Activated CD4-positive, alpha-beta T cell treated with anti-CD3 and anti-CD28 coated beads for 1 hour (primary cell): Measurements from ENCODE around the gene PPP1R37.

Source experiments
- DNase-seq: peaks from one replicate; pipeline ENCODE4 v3.0.0-alpha.2; 2020

Gene PPP1R37

DNA sequence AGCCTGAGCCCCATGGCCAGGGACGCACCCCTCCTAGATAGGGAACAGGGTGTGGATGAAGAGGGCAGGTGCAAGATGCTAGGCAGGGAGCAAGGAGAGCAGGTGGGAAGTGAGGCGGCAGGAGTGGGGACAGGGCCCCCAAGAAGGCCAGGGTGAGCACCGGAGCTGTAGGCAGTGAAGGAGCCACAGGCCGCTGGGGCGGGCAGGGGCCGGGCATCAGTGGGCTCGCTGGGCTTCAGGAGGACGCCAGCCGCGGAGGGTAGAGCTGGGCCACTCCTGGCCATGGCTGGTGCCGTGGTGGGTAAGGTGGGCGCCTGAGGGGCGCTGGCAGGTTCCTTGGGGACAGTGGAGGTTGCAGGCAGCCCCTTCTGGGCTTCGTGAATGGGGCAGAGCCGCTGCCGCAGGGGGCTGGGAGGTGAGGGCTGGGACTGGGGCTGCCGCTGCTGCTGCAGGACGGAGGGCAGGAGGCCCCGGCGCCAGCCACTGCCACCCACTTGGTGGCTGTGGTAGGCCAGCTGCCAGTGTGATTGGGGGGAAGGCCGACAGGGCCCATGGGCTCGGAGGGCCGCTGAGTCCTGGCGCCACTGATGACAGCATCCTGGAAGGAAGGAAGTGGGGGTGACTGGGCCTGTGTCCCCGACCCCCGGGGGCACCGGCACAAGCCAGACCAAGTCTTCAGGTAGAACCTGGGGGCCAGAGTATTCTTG, 65.7 kb downstream of the PPP1R37 start:
- no peak for DNase-seq

DNA sequence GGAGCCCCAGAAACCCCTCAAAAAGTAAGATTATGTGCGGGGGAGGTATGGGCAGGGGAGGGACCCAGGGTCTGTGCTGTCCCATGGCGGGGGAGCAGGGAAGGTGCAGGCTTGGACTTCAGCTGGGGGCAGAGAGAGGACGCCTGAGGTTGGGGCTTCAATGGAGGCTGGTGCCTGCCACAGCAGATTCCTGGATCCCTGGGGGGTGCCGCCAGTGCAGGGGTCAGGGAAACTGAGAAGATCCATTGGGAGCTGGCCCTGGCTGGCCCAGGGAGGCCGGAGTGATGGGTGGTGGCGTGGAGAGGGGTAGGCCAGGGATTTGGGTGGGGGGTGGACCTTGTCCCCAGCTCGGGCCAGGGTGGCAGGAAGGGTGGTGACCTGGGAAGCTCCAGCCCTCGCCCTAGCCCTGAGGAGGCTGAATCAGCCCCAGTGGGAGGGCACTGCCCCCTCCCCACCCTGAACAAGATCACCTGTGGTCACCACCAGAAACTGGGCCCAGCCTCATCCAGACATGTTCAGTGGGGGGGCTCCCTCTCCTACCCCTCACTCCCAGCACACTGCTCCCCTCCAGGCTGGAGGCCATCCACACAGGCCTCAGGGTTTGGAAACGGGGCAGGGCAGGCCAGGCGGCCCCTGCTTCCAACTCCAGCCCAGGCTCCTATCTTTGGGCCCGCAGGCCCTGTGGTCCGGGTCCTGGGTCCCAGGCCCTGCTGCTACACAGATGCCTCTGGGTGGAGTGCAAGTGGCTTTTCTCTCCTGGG, 66.4 kb downstream of the PPP1R37 start:
- DNase-seq: no peak

DNA sequence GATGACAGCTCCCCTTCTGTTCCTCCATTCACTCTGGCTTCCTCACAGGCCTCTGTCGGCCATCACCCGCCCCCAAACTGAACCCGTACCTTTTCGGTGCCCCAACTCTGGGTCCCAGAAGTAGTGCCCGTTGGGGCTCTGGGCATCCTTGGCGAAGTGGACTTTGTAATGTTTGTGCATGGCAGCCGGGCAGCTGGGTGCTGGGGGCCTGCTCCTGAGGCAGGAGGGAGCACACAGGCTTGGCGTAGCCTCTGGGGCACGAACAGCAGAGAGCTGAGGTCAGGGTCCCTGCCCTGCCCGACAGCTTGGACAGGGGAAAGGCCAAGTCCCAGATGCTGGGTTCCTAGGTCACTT, 67.0 kb downstream of the PPP1R37 start:
- no peak for DNase-seq

DNA sequence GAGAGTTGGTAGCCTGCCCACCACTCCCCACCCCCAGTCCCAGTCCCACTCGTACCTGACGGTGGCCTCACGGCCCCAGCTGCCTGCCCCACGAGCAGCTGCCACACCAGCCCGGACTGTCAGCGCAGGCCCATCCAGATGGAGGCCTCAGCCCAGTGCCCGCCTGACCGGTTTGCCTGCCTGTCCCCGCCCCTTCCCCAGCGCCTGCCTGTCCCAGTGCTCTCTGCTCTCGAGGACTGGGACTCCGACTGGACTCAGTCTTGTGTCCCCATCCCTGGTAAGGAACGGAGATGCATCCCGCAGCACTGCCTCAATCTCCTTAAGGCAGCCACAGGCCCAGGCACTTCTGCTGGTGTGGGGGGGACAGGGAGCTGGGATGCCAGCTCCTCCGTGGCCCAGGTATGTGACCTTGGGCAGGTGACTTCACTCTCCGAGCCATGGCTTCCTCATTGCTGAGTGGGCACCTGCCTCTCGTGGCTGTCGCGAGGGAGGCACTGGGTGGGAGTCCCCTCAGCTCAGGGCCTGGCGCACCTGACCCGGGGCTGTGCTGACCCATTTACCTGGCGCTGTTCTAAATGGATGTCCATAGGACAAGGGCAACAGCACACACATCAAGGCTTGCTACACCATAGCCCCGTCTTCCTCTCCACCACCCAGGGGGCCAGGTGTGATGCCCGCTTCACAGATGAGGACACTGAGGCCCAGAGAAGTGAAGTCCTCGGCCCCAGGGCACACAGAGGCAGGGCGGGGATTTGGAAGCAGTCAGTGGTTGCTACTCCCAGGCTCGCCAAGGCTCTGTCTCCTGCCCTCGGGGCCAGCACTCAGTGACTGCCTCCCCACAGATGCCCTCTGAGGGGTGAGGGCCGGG, 68.1 kb downstream of the PPP1R37 start, which contains the start of gene NKPD1:
Gene NKPD1 (minus strand): TSS at position 113 of the 868 bp plus-strand sequence. CDS start 832 bp downstream, outside the sequence.
- no peak for DNase-seq

- DNase-seq: no peak
Observed at GRCh38 chr19:45161738-45162607, 69.0 kb downstream of the PPP1R37 start.

DNA sequence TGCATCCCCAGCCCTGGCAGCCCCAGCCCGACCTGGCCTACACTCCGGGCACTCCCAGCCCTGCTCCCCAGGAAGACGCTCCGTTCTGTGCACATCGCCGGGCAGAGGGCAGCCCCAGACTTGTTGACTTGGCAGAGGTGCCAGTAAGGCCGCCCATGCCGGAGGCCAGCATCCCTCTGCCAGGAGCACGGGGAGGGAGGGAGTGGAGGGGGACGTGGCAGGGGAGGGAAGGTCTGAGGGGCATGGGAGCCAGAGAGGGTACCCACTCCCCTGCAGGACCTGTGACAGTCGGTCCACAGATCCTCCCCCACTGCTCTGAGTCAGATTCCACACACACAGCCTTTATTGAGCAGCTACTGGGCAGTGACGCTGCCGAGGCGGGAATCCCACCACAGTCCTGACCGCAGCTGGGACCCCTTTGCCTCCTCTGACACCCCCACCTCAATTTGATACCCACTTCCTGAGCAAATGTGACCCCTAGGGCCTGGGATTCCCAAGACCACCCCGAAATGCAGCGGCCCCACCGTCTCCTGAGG, 69.7 kb downstream of the PPP1R37 start:
- DNase-seq: no peak

DNA sequence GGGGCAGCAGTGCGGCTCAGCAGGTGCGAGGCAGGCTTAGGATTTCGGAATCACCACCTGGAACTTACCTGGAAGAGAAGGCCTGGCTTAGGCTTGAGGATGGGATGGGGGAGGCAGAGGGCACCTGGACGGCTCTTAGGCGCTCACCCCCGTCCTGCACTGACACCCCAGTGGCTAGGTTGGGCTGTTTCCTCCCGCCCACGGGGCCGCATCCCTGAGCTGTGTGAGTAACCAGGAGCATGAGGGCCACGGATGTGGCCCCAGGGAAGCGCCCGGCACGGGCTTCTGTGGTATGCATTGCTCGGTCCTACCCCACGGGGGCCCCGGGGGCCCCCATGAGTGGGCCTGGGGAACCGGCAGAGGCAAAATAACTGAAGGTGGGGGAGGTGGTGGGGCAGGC, 70.2 kb downstream of the PPP1R37 start:
- DNase-seq: no peak

- no peak for DNase-seq
Observed at GRCh38 chr19:45163751-45164460, 70.9 kb downstream of the PPP1R37 start.

- no peak for DNase-seq
Observed at GRCh38 chr19:45164577-45165335, 71.8 kb downstream of the PPP1R37 start.

- DNase-seq: no peak
Observed at GRCh38 chr19:45166723-45167252, 73.8 kb downstream of the PPP1R37 start.

DNA sequence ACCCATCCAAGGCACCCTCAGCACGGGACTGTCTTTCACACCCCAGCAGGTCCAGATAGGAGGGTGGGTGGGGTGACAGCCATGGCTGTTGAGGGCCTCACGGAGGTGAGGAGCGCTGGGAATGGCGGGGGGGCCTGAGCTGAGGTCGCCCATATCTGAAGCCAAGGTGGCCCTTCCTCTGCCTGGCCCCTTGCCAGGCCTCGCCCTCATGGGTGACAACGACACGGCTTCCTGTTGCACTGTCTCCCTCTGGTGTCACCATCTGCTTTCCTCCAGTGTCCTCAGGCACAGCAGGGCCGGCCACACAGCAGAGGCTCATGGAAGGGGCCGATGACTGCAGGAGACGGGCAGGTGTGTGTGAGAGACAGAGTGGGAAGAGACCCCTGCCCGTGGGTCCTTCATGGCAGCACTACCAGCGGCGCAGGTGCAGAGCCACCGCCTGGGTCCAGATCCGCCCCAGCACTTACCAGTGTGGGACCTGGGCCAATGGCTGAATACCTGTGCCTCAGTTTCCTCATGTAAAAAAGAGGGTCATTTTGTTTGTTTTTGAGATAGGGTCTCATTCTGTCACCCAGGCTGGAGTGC, 75.9 kb downstream of the PPP1R37 start:
- no peak for DNase-seq

GRCh38 chr19:45169602-45170001, 76.6 kb downstream of the PPP1R37 start:
- DNase-seq: no peak

DNA sequence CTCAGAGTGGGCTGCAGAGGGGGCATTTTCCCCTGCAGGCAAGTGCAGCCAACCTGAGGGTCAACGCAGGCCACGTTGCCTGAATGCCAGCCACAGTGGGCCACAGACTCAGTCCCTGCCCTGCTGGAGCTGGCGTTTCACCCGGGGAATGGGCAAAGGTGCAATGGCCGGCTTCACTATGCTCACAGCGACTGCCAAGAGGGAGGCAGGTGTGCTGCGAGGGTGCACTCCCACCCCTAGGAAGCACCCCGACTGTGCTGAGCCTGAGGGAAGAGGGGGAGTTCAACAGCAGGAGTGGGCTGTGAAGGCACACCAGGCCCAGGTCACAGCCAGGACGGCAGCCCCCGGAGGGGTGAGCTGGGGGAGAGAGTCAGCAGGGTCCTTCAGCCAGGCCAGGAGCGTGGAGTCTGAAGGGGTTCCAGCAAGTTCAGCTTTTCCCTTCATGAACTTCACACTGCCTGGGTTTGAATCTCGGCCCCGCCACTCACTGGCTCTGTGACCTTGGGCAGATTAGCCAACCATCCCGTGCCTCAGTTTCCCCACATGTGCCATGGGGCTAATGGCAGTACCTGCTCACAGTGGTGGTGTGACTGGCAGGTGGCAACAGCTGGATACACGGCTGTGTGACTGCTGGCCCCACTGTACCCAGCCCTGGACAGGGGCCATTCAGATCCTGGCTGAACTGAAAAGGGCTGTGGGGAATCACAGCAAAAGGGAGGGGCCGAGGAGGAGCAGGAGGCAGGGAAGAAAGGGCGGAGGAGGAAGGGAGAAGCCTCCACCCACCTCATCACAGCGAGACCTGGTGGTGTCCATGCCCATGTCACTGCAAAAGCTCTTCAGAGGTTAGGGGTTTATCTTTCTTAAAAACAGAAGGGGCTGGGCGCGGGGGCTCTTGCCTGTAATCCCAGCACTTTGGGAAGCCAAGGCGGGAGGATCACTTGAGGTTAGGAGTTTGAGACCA, 77.4 kb downstream of the PPP1R37 start:
- DNase-seq: no peak

GRCh38 chr19:45171211-45171623, 78.2 kb downstream of the PPP1R37 start:
- DNase-seq: no peak

DNA sequence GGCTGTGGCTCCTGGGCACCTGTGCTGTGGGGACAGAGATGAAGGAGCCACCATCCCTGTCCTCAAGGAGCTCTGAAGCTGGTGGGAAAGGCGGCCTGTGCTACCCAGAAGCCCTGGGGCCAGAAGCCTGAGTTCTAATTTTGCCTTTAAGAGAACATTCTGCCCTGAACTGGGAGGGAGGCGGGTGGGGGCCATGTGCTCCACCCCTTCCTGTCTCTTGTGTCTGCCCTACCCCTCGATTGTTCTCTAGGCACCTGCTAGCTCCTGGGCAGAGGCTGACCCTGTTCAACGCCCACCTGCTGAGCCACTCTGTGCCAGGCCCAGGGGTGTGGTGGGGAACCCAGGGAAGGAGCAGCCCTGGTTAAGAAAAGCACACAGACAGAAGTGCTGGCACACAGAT, 79.2 kb downstream of the PPP1R37 start:
- no peak for DNase-seq

GRCh38 chr19:45172611-45173208, 79.7 kb downstream of the PPP1R37 start:
- no peak for DNase-seq

DNA sequence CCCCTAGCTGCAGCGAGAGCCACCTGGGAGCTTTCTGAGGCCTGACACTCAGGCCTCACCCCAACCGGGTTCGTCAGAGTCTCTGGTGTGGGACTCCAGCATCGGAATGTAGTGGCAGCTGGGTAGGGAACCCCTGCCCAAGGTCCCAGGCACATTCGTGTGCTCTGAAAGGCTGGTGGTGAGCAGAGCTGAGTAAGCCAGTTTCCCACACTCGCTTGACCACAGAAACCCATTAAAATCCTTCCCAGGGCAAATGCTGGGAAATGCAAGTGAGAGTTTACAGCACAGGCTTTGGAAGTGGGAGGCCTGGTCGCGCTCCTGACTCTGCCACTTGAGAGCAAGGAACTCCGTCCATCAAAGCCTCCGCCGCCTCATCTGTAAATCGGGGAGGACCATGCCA, 80.8 kb downstream of the PPP1R37 start:
- DNase-seq: no peak
